ENCODE results near the gene DENND2A. TPM values are rescaled to one million over a fixed set of nuclear protein-coding genes. Genes with fewer than 3 reads are reported as not detected.
"Not testable (repeated sequence)": the region's sequence is repeated elsewhere in the genome, so short reads cannot be mapped to it uniquely, and the experiment has no call there.

The DENND2A gene
- total RNA-seq, 1 donor from 2014 or later: 32.3 TPM

GRCh38 chr7:140679186-140679585, 38.6 kb upstream of the DENND2A start:
- peaks cover 15% of the 10 kb centered on the region for H3K4me1 Mint-ChIP-seq
- no peak overlapping the region for H3K4me3 Mint-ChIP-seq
- H3K9me3 Mint-ChIP-seq: no peaks in the 10 kb centered on the region
- DNase-seq (ENCODE audit: low spot score in 2 of 2, unreplicated experiment in 2 of 2): no peak
- no peak for TF ChIP-seq CTCF (IDR thresholded peaks at IDR 0.05; ENCODE audit: unreplicated experiment)
- peaks cover 39% of the 10 kb centered on the region for H3K36me3 Mint-ChIP-seq
- no peaks in the 10 kb centered on the region for H3K27me3 Mint-ChIP-seq (ENCODE audit: low read depth)
- no peak overlapping the region for H3K27ac Mint-ChIP-seq

- Mint-ChIP-seq H3K27ac (no peak overlapping the region), H3K4me1 (peaks cover 20% of the 10 kb centered on the region), H3K27me3 (ENCODE audit: low read depth) (no peaks in the 10 kb centered on the region), H3K9me3 (no peaks in the 10 kb centered on the region), H3K36me3 (peaks cover 38% of the 10 kb centered on the region), H3K4me3 (no peak overlapping the region)
- no peak for TF ChIP-seq CTCF (IDR thresholded peaks at IDR 0.05; ENCODE audit: unreplicated experiment)
- DNase-seq (ENCODE audit: low spot score in 2 of 2, unreplicated experiment in 2 of 2): no peak
Observed at GRCh38 chr7:140678816-140679130, 38.2 kb upstream of the DENND2A start.

- peaks cover 38% of the 10 kb centered on the region for H3K36me3 Mint-ChIP-seq
Observed at GRCh38 chr7:140678081-140678815, 37.6 kb upstream of the DENND2A start.

GRCh38 chr7:140677496-140677895, 36.9 kb upstream of the DENND2A start:
- H3K9me3 Mint-ChIP-seq: no peaks in the 10 kb centered on the region
- H3K27ac Mint-ChIP-seq: no peak overlapping the region
- H3K36me3 Mint-ChIP-seq: peaks cover 38% of the 10 kb centered on the region
- peaks cover 23% of the 10 kb centered on the region for H3K4me1 Mint-ChIP-seq
- TF ChIP-seq CTCF (IDR thresholded peaks at IDR 0.05; ENCODE audit: unreplicated experiment): no peak
- H3K27me3 Mint-ChIP-seq (ENCODE audit: low read depth): no peaks in the 10 kb centered on the region
- H3K4me3 Mint-ChIP-seq: no peak overlapping the region
- no peak for DNase-seq (ENCODE audit: low spot score in 2 of 2, unreplicated experiment in 2 of 2)

More at GRCh38 chr7:140678081-140678815, 37.6 kb upstream of the DENND2A start:
- H3K9me3 Mint-ChIP-seq: no peaks in the 10 kb centered on the region
- no peak overlapping the region for H3K4me3 Mint-ChIP-seq
- no peak overlapping the region for H3K27ac Mint-ChIP-seq
- no peaks in the 10 kb centered on the region for H3K27me3 Mint-ChIP-seq (ENCODE audit: low read depth)
- TF ChIP-seq CTCF (IDR thresholded peaks at IDR 0.05; ENCODE audit: unreplicated experiment): no peak
- peaks cover 23% of the 10 kb centered on the region for H3K4me1 Mint-ChIP-seq
- no peak for DNase-seq (ENCODE audit: low spot score in 2 of 2, unreplicated experiment in 2 of 2)

GRCh38 chr7:140676956-140677355, 36.3 kb upstream of the DENND2A start:
- peaks cover 34% of the 10 kb centered on the region for H3K36me3 Mint-ChIP-seq
- not testable (repeated sequence) for DNase-seq (ENCODE audit: low spot score in 2 of 2, unreplicated experiment in 2 of 2); H3K27ac Mint-ChIP-seq; H3K27me3 Mint-ChIP-seq (ENCODE audit: low read depth); H3K9me3 Mint-ChIP-seq; H3K4me3 Mint-ChIP-seq
- H3K4me1 Mint-ChIP-seq: peaks cover 28% of the 10 kb centered on the region

- Mint-ChIP-seq H3K27ac (no peak overlapping the region), H3K4me1 (peaks cover 28% of the 10 kb centered on the region), H3K4me3 (no peak overlapping the region), H3K27me3 (ENCODE audit: low read depth) (no peaks in the 10 kb centered on the region), H3K36me3 (peaks cover 34% of the 10 kb centered on the region), H3K9me3 (no peaks in the 10 kb centered on the region)
- no peak for DNase-seq (ENCODE audit: low spot score in 2 of 2, unreplicated experiment in 2 of 2)
- no peak for TF ChIP-seq CTCF (IDR thresholded peaks at IDR 0.05; ENCODE audit: unreplicated experiment)
Observed at GRCh38 chr7:140676306-140676705, 35.7 kb upstream of the DENND2A start.

All from mesothelial cell of epicardium (in vitro differentiated cells).